HUDEP-2 (cell line): ENCODE measurements around the gene TNFRSF13B.
"Not testable (repeated sequence)": the region's sequence is repeated elsewhere in the genome, so short reads cannot be mapped to it uniquely, and the experiment has no call there.

ENCODE experiments used
- DNase-seq, 76 experiments: peaks; one replicate each; lab custom pipeline; 2025; ENCODE audit not compliant: unreplicated experiment in 76 of 76; lab: John Stamatoyannopoulos, UW

The TNFRSF13B gene

DNA sequence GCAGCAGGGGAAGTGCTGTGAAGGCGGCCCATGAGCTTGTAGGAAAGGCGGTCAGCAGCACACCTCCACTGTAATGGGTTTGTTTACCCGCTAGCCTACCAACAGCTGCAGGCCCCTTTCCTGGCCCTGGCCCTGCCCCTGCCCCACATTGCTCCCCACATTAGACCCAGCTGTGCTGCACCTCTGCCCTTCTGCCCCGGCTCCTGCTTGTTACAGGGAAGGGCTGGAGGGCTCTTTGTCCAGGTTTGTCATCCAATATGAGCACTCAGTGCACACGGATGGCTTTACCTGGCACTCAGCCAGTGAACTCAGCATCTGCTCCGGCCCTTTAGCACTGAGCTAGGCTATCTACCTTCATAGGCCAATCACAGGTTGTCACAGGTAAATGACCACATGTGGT, 36.0 kb upstream of the TNFRSF13B start:
- not testable (repeated sequence) for DNase-seq

DNA sequence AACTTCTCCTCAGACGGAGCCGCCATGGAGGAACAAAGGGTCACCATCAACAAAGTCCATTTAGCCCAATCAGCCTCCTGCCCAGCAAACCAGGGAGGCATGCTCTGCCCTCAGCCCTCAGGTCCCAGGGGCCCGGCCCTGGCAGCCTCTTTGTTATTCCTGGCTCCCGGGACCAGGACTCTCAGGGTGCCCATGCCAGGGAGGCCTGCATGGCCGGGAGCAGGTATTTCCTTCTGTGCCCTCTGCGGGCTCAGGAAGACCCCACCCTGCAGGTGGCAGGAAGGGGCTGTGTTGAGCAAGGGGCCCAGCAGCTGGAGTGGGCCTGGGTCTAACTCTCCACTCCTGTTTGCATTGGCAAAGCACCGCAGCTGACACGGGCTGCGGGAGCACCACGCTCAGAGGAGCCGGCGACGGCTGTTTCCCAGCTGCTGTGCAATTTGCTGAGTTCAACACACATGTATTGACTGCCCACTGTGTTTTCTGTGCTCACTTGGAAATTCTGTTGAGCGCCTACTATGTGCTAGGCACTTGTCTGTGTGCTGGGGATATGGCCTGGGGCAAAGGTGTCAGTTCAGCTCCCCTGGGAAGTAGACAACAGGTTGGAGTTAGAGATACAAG, 33.2 kb upstream of the TNFRSF13B start:
- not testable (repeated sequence) for DNase-seq

DNA sequence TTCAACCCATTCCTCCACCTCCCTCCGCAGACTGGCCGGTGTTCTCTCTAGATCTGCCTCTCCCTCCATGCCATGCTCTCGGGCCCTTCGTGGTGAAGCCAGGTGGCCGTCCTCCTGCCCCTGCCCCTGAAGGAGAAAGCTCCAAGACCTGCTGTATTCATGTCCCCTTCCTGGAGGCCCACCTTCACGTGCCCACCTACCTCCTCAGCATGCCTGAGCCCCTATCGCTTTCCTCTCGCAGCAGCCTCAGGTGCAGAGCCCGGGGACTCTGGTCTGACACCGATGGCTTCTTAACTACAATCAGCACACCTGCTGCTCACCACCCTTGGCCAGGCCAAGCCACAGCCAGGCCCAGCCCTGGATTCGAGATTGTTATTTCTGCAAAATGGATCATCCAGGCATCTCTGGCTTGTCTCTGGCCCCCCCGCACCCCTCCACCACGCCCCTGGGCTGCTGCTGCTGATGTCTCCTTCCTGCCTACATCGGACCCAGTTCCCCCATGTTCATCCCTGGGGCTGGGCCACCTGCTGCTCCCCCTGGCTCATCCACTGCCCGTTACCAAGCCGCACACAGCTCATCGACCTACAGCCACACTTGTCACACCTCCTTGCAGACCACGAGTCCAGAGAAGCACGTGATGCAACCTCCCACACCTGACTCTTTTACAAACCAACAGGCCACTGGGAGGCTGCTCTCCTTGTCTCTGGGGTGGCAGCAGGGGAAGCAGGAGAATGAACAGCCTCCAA, 32.5 kb upstream of the TNFRSF13B start:
- DNase-seq = no peak

DNA sequence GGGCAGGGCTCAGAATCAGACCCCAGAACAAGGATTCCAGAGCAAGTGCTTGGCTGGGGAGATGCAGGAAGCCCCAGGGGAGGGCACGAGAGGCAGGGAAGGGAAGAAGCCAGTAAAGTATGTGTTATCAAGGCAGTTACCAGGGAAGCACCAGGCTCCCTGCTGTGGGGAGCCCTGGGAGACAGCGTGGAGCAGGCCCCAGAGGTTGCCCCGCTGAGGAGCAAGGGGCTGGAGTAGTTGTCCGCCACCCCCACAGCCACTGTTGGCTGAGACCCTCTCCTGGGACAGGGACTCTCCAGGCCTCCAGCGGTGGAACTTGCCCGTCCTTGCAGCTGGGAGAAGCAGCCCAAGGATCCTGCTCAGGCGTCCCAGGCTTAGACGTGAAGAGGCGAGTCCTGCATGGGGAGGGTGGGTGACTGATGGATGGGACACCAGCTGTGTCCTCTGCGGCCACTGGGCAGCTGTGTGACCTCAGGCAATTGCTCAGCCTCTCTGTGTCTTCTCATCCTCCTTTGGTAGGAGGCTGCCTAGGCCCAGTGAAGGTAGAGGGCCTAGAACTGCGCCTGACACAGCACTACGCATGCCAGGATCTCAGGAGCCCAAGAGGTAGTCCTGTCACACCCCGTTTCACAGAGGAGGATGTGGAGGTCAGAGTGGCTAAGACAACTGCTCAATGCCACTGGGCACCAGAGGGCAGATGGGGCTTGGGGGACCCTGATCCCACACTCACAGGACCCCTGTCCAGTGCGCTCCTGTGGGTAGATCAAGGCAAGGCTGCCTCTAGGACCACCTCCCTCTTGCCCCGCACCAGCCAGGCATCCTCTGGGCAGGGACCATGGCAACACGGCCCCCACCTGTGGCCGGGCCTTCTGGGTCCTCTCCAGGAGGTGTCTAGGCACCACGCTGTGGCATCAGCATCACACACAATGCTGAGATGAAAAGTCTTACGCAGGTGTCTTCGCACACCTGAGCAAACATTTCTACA, 31.1 kb upstream of the TNFRSF13B start:
- not testable (repeated sequence) for DNase-seq

DNA sequence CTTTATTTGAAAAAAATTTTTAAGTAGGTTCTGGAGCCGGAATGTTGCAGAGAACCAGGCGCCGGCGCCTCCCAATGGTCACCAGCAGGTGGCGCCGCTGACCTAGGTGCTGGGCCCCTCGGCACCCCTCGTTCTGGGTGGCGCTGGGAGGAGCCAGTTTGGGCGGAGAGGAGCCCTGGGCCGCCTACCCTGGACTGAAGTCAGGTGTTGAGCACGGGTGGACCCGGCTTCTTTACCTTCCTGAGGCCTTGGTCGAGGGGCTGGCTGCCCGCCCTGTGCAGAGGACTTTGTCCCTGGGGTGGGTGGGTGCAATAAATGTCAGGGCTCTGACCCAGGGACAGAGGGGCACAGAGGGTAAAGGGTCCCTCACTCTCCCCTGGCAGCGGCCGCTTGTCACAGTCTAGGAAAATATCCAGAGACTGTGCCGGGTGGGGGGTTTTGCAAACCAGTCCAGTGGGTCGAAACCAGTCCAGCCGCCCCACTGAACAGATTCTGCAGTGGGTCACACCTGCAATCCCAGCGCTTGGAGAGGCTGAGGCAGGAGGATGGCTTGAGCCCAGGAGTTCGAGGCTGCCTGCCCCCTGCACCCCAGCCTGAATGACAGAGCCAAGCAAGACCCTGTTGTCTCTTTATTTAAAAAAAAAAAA, 30.1 kb upstream of the TNFRSF13B start:
- peak in 62 of 76 experiments; percentile 7 to 79 (median 58) for DNase-seq

DNA sequence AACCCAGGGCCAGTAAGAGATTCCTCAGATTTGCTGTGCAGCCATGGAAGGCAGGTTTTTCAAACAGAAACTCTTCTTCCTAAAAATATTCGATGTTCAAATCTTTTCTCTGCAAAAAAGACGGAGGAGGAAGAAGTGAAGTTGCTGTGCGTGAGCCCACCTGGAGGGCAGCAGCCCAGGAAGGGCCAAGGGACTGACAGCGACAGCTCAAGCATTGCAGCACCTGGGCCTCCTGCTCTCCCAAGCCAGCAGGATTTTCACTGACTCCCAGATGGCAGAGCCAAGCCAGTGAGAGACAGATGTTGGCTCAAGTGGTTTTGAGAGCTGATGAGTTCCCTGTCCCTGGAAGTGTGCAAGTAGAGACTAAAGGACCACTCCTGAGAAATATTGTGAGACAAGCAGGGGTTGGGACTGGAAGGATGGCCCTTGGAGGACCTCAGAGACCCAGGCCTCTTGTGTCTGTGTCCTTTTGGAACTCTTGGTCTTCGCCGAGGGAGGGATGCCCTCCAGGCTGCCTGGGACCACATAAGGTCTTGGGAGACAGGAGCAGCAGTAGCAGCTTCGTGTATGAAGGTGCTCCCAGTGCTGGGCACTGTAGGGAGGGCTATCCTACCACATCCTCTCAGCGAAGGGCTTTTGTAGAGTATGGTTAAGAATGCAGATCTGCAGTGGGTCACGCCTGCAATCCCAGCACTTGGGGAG, 29.3 kb upstream of the TNFRSF13B start:
- DNase-seq = no peak

DNA sequence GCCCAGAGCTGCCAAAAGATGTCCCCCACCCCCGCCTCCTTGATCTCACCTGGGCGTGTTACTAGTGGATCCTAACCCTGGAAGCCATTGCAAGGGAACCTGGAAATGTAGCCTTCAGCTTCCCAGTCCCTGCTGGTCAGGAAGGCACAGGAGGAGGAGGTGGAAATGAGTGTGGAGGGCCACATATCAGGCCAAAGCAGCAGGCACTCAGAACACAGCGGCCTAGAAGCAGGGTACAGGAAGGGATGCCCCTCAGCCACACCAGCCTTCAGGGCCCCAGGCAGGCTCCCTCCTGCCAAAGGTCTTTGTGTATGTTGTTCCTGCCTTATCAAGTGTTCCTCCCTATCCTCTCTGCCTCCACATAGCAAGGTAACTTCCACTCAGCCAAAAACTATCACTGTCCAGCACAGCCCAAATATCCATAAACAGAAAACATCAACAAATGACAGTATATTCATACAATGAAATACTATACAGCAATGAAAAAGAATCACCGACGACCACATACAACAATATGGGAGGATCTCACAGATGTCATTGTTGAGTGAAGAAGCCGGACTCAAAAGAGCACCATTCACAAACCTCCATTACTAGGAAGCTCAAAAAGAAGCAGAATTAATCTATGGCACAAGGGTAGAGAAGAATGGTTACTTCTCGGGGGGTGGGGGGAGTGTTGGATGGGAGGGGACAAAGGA, 28.2 kb upstream of the TNFRSF13B start:
- no peak for DNase-seq

DNA sequence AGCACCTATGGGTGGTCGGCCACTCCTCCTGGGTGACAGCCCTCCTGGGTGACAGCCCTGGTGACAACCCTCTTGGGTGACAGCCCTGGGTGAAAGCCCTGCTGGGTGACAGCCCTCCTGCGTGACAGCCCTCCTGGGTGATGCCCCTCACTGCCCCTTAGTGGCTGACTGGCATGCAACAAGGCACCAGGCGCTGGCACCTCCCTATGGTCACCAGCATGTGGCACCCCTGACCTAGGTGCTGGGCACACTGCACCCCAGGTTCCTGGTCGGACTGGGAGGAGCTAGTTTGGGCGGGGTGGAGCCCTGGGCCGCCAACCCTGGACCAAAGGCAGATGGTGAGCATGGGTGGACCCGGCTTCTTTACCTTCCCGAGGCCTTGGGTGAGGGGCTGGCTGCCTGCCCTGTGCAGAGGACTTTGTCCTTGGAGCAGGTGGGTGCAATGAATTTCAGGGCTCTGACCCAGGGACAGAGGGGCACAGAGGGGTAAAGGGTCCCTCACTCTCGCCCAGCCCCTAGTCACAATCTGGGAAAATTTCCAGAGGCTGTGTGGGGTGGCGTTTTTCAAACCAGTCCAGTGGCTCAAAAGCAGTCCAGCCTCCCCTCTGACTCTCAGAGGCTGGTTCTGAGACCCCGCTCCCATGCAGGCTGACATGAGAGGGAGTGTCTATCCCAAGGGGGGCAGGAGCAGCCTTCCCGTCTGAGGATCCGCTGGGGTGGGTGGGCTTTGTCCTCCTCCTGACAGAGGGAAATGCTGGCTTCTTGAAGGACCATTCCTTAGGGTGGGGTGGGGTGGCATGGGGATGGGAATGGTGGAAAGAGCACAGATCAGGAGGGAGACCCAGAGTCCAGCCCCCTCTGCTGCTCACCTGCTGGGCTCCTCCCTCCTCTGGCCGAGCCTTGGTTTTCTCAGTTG, 25.9 kb upstream of the TNFRSF13B start:
- DNase-seq = peak in 11 of 76 experiments; percentile 5 to 29 (median 15)

DNA sequence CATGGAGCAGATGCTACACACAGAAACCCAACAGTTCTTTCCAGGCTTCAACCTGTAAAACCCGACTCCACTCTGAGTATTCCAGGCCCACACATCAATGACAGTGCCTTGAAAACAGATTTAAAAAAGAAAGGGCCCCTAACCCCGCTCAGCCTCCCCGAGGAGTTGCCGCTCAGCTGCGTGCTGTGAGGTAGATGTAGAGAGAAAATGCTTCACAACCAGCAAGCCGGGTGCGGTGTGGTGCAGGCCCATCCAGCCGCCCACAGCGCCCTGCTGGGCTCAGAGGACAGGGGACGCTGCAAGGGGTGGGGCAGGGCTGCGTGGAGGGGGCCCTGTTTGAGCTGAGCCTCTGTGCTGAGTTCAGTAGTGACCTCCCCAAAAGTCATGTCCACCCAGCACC, 24.8 kb upstream of the TNFRSF13B start:
- DNase-seq = not testable (repeated sequence)

DNA sequence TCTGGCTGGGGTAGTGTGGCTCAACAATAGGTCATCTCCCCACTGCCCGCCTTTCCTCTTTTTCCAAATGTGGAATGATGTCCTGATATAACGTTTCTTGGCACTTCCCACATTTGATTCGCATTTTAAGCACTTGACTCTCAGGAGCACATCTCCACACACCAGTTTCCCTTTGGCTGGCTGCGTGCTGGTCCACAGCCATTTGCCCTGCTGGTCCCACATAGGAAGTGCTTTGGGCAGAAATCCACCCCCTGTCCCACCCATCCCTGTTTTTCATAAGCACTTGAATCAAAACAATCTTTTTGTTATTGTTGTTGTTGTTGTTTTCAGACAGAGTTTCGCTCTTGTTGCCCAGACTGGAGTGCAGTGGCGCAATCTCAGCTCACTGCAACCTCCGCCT, 24.0 kb upstream of the TNFRSF13B start:
- no peak for DNase-seq

DNA sequence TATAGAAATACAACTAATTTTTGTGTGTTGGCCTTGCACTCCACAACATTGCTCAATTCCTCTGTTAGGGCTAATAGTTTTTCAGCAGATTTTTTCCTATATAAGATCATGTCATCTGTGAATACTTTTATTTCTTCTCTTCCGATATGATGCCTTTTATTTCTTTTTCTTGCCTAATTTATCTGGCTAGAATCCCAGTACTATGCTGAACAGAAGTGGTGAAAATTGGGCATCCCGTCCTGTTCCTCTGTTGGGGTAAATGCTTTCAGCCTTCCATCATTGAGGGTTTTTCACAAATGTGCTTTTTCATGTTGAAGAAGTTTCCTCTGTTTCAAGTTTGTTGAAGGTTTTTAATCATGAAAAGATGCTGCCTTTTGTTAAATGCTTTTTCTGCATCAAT, 22.7 kb upstream of the TNFRSF13B start:
- no peak for DNase-seq

DNA sequence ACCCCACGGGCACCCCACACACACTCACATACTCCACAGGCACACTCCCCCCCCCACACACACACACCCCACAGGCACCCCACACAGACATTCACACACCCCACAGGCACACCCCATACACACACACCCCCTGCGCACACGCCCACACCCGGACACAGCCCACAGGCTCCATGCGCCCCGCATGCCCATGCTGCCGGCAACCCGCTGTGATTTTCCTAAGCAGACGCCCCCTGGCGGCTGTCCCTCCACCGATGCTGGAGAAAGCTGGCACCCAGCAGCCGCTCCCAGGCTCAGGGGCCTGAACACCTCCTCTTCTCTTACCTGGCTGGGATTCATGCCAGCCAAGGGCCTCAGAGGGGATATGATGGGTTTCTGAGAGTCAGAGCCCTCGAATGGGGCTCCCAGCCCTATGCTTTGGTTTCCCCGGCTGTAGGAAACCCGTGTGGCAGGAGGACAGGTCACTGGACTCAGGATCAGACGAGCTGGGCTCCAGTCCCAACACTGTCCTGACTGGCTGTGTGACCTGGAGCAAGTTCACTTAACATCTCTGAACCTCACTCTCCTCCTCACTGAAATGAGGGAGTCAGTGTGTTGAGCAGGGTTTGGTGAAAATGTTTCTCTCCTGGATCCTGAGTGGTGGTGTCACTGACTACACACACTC, 19.6 kb upstream of the TNFRSF13B start:
- DNase-seq = peak in 61 of 76 experiments; percentile 6 to 75 (median 42)

DNA sequence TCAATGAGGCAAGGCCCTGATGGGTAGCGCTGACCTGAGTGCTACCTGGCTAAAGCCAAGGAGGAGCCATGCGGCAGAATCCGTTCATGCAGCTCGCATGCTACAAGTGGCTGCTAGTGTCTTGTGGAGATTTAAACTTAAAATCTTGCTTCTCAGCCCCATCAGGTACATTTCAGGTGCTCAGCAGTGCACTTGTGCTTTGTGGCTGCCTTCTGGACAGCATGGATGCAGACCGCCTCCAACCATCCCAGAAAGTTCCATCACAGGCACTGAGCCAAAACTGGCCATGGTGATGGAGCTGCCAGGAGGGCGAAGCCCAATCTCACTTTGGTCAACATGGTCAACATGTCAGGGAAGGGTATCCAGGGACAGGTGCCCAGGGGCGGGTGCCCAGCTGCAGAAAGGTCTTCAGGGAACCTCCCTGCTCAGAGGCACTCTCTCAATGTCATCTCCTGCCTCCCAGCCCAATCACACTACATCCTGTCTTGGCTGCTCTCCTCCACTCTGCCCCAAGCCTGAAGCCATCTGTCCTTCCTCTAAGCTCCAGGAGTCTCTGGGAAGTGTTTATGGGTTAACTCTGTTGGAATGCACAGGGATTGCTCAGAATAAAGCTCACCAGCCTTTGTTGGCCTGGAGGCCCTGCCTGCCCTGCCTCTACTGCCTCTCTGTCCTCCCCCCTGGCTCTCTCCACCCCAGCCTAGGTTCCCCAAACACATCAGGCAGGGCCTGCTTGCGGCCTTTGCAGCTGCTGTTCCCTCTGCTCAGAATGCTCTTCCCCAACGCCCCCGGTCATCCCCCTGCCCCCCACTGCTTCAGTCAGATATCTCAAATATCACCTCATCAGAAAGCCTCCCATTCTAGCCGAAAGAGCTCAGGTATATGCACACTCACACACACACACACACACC, 18.3 kb upstream of the TNFRSF13B start:
- no peak for DNase-seq

DNA sequence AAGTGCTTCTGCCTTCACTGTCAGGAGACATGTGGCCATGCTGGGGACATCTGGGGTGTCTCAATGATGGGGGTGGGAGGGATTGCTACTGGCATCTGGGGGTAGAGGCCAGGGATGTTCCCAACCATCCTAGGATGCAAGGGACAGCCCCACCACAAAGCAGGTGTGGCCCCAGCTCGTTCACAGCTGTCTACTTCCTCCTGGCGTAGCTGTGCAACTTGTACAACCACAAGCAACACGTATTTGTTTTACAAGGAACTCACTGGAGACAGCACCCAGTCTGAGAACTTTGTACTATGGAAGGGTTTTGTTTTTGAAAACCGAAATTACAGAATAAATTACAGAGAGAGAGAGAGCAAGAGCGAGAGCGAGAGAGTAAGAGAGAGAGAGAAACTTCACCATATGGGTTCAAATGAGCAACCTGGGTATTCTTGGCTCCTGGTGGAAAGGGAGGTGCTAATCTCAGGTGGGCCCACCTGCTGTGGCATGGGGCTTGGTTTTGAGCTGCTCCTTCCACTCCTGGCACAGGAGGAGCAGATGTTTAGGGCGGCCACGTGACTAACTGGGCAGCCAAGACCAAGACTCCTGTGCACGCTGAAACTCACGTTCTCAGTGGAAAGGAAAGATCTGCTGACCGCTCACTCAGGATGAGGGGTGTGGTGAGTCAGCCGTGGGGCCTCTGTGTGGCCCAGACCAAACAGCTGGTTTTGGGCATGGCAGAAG, 17.5 kb upstream of the TNFRSF13B start:
- no peak for DNase-seq

DNA sequence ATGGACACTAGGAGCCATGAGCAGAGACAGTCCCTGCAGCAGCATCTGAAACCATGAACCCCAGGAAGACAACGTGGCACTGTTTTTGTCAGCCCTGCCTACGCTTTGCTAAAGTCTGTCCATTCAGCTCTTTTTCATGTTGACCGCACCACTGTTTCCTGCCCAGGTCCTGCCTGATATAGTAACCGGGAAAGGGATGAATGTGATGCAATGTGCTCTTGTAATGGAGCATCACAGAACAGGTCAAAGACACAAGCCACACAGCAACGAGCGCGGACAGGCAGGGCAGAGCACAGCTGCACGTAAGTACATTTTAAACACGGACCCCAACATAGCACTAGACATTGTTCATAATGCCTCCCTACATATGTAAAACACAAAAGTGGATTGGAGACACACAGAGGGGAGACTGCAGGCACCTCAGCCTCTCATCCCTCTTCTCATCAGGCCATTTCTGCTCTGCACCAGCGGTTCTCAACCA, 16.9 kb upstream of the TNFRSF13B start:
- DNase-seq = no peak
